Measurements from ENCODE around the gene UTF1. TPM values are rescaled to one million over a fixed set of nuclear protein-coding genes. Genes with fewer than 3 reads are reported as not detected.

The UTF1 gene
- total and polyA plus RNA-seq, 9 of the 15 experiments (the other 6 are each of a cell fraction or from before 2014, with no cell fraction given) = 0.35 to 0.46 TPM; not detected in 7

DNA sequence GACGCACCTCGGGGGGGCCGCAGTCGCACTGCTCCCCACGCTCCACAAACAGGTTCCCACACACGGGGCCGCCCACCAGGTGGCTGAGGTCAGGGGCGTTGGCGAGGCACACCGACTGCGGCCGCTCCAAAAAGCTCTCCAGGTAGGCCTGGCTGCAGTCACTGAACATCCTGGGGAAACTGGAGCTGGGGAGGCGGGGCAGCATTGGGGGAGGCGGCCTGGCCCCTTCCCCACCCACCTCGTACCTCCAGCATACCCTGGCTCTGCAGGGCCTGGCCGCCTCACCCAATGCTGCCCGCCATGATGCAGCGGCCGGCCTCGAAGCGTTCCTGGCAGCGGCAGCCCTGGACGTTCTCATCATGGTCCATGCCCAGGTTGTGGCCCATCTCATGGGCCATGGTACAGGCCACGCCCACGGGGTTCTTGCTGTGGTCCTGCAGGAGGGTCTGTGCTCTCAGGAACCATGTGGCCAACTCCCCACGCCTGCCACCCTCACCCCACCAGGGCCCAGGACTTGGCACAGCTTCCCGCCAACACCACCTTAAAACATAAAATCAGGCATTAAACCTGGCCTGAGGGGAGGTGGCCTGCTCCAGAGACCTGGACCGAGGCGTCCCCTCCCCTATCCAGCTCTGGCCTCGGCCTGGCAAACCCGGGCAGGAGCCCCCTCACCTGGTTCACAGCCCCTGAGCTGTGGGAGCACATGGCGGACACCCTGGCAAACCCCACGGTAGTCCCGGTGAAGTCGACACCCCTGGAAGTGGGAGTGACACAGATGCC, 41.7 kb downstream of the UTF1 start:
- H3K4me2 ChIP-seq (ENCODE audit: insufficient read depth, low read length) = no peak overlapping the region
- H3K4me1 ChIP-seq (replicated peaks in 1 of 2; ENCODE audit: control insufficient read depth in 2 of 2, insufficient read depth in 2 of 2, low read length in 2 of 2) = peaks cover 16 to 92% of the 10 kb centered on the region in 2 experiments
- ChIA-PET CTCF (ENCODE audit: low intra/inter-chr PET ratio) (no interaction called here), POLR2A (interaction anchor here (1.3 kb wide), 1 partner anchor 9 kb away, joined by 4 read pairs; no protein-coding TSS in a partner anchor)
- H3K9me1 ChIP-seq (ENCODE audit: control insufficient read depth, insufficient read depth, low read length) = no peaks in the 10 kb centered on the region
- no peaks in the 10 kb centered on the region for H3K9me3 ChIP-seq (replicated peaks; ENCODE audit: control insufficient read depth, insufficient read depth, low read depth, low read length)
- in situ Hi-C loops (cut with MboI) = no loop called here
- no peaks in the 10 kb centered on the region for H3K79me2 ChIP-seq (ENCODE audit: control insufficient read depth, insufficient read depth, low read length)
- ATAC-seq (no peak), DNase-seq (ENCODE audit: extremely low read depth in 1 of 4, low spot score in 3 of 4) (no peak), FAIRE-seq (no peak)
- TF ChIP-seq MTA1 (IDR thresholded peaks at IDR 0.05; ENCODE audit: borderline replicate concordance) (no peak), ZNF347 (CRISPR knock-in tag; IDR thresholded peaks at IDR 0.05; ENCODE audit: low read depth) (no peak), BRD4 (IDR thresholded peaks at IDR 0.05) (no peak), KDM1A (IDR thresholded peaks at IDR 0.05) (no peak), RB1 (IDR thresholded peaks at IDR 0.05; ENCODE audit: low read depth) (no peak), GATAD2B (IDR thresholded peaks at IDR 0.05; ENCODE audit: borderline replicate concordance) (no peak), CBFA2T3 (IDR thresholded peaks at IDR 0.05) (no peak)
- TF ChIP-seq, protein P1, sequence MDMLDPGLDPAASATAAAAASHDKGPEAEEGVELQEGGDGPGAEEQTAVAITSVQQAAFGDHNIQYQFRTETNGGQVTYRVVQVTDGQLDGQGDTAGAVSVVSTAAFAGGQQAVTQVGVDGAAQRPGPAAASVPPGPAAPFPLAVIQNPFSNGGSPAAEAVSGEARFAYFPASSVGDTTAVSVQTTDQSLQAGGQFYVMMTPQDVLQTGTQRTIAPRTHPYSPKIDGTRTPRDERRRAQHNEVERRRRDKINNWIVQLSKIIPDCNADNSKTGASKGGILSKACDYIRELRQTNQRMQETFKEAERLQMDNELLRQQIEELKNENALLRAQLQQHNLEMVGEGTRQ (CRISPR knock-in tag; IDR thresholded peaks at IDR 0.05) = no peak
- TF ChIP-seq, protein P2, sequence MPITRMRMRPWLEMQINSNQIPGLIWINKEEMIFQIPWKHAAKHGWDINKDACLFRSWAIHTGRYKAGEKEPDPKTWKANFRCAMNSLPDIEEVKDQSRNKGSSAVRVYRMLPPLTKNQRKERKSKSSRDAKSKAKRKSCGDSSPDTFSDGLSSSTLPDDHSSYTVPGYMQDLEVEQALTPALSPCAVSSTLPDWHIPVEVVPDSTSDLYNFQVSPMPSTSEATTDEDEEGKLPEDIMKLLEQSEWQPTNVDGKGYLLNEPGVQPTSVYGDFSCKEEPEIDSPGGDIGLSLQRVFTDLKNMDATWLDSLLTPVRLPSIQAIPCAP (CRISPR knock-in tag; IDR thresholded peaks at IDR 0.05; ENCODE audit: borderline replicate concordance) = no peak
- TF ChIP-seq, protein P3, sequence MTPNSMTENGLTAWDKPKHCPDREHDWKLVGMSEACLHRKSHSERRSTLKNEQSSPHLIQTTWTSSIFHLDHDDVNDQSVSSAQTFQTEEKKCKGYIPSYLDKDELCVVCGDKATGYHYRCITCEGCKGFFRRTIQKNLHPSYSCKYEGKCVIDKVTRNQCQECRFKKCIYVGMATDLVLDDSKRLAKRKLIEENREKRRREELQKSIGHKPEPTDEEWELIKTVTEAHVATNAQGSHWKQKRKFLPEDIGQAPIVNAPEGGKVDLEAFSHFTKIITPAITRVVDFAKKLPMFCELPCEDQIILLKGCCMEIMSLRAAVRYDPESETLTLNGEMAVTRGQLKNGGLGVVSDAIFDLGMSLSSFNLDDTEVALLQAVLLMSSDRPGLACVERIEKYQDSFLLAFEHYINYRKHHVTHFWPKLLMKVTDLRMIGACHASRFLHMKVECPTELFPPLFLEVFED (CRISPR knock-in tag; conservative IDR thresholded peaks at IDR 0.05) = no peak
- H3K9ac ChIP-seq (ENCODE audit: insufficient read depth in 1 of 2, low read depth in 2 of 2, low read length in 2 of 2) = no peak overlapping the region
- H3K27ac ChIP-seq (ENCODE audit: extremely low read depth, low read depth, low read length) = no peak overlapping the region
- no peaks in the 10 kb centered on the region for H3K27me3 ChIP-seq (ENCODE audit: control insufficient read depth in 2 of 2, insufficient read depth in 2 of 2, low read length in 2 of 2)
- no peaks in the 10 kb centered on the region for H3K36me3 ChIP-seq (ENCODE audit: control insufficient read depth, insufficient read depth, low read length)
- BruUV-seq (replicated peaks) = no TSS peak
- no peak overlapping the region for H3K4me3 ChIP-seq
- WGBS (ENCODE audit: insufficient coverage, low coverage, missing lambda C conversion rate) = 73% methylated on average over 5 of the region's 35 CpGs
- H4K20me1 ChIP-seq (replicated peaks; ENCODE audit: control insufficient read depth, insufficient read depth, low read length) = no peaks in the 10 kb centered on the region
- H2AFZ ChIP-seq (ENCODE audit: low read depth, low read length) = no peak overlapping the region
- intact Hi-C loops (cut with micrococcal nuclease) = no loop called here

All from K562 (cell line).